ENCODE results near the gene BCR.

DNA sequence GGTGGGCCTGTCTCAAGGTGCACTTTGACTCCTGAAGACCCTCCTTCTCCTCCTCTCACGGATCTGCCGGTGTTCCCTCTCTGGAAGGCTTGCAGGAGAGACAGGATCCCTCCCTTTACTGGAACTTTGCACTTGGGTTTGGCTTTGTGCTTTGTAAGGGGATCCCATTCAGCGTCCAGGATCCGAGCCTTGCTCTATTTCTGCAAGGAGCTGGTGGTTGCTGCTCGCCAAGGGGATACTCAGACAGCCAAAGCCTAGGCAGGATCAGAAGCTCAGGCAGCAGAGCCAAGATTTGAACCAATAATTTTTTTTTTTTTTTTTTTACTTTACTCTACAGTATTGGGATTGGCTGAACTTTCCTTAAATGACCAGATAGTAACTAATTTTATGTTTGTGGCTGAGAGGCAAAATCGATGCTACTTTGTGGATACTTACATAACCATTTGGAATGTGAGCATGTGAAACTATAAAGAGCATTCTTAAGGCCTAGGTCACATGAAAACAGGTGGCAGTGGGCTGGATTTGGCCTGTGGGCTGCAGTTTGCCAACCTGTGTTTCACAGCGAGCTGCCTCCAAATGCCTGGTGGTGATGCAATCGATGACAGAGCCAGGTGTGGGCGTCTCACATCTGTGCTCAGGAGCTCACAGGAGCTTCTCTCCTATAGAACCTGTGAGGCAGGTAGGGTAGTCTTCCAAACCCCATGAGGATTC is 25.2 kb downstream of the BCR start:
- TF ChIP-seq, protein P1, sequence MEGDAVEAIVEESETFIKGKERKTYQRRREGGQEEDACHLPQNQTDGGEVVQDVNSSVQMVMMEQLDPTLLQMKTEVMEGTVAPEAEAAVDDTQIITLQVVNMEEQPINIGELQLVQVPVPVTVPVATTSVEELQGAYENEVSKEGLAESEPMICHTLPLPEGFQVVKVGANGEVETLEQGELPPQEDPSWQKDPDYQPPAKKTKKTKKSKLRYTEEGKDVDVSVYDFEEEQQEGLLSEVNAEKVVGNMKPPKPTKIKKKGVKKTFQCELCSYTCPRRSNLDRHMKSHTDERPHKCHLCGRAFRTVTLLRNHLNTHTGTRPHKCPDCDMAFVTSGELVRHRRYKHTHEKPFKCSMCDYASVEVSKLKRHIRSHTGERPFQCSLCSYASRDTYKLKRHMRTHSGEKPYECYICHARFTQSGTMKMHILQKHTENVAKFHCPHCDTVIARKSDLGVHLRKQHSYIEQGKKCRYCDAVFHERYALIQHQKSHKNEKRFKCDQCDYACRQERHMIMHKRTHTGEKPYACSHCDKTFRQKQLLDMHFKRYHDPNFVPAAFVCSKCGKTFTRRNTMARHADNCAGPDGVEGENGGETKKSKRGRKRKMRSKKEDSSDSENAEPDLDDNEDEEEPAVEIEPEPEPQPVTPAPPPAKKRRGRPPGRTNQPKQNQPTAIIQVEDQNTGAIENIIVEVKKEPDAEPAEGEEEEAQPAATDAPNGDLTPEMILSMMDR (IDR thresholded peaks at IDR 0.05), result no peak
- TF ChIP-seq POLR2A (IDR thresholded peaks at IDR 0.05) (no peak), EP300 (IDR thresholded peaks at IDR 0.05) (no peak), POLR2AphosphoS5 (IDR thresholded peaks at IDR 0.05) (no peak)

All from upper lobe of left lung (tissue), 4 donors.